ENCODE data around the gene CCDC92. TPM values are rescaled to one million over a fixed set of nuclear protein-coding genes. Genes with fewer than 3 reads are reported as not detected.

CCDC92 gene
- polyA plus RNA-seq, 2 of the 4 experiments (the other 2 are of a cell fraction): 27.2 to 27.5 TPM

DNA sequence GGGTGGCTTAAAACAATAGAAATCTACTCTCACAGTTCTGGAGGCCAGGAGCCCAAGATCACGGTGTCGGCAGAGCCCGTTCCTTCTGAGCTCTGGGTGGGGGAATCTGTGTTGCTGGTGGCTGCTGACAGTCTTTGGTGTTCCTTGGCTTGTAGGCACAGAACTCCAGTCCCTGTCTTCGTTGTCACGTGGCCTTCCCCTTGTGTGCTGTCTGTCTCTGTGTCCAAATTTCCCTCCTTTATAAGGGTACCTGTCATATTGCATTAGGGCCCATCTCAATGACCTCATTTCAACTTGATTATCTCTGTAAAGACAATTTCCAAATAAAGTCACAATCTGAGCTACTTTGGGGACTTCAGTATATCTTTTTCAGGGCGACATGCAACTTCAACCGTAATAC lies 81.6 kb downstream of the CCDC92 start:
- Histone ChIP-seq H3K4me1 (peaks cover 10% of the 10 kb centered on the region; the same call in 2 of the 3 replicates), H3K4me2 (no peak overlapping the region), H3K9me3 (no peaks in the 10 kb centered on the region), H3K27ac (no peak overlapping the region), H3K4me3 (no peak overlapping the region)
- no peak for TF ChIP-seq POLR2AphosphoS2 (conservative IDR thresholded peaks at IDR 0.05; ENCODE audit: low read length)
- TF ChIP-seq CEBPB (IDR thresholded peaks at IDR 0.05): no peak
- no peak for TF ChIP-seq CHD4 (IDR thresholded peaks at IDR 0.05; ENCODE audit: borderline replicate concordance)
- no peak for TF ChIP-seq EP300 (IDR thresholded peaks at IDR 0.05)
- TF ChIP-seq, protein P1, sequence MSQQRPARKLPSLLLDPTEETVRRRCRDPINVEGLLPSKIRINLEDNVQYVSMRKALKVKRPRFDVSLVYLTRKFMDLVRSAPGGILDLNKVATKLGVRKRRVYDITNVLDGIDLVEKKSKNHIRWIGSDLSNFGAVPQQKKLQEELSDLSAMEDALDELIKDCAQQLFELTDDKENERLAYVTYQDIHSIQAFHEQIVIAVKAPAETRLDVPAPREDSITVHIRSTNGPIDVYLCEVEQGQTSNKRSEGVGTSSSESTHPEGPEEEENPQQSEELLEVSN (IDR thresholded peaks at IDR 0.05; ENCODE audit: borderline replicate concordance, low read depth): no peak
- no peak for TF ChIP-seq EHF (CRISPR knock-in tag; IDR thresholded peaks at IDR 0.05)
- TF ChIP-seq, protein P2, sequence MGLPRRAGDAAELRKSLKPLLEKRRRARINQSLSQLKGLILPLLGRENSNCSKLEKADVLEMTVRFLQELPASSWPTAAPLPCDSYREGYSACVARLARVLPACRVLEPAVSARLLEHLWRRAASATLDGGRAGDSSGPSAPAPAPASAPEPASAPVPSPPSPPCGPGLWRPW (IDR thresholded peaks at IDR 0.05): no peak
- TF ChIP-seq HOXB5 (CRISPR knock-in tag; IDR thresholded peaks at IDR 0.05): no peak
- no peak for TF ChIP-seq TFCP2L1 (CRISPR knock-in tag; IDR thresholded peaks at IDR 0.05)
- TF ChIP-seq EHMT2 (IDR thresholded peaks at IDR 0.05; ENCODE audit: low read depth): no peak
- no peak for TF ChIP-seq HDAC2 (IDR thresholded peaks at IDR 0.05)
- TF ChIP-seq POLR2A (IDR thresholded peaks at IDR 0.05; ENCODE audit: low read length): no peak
- CTCF ChIA-PET: interaction anchor here (1.0 to 1.9 kb wide), 3 partner anchors 14 to 25 kb away, joined by 3 to 6 read pairs (median 4); no protein-coding TSS in a partner anchor
- FAIRE-seq (no peak), DNase-seq (ENCODE audit: low read depth in 1 of 2, low spot score in 1 of 2) (no peak), ATAC-seq (no peak)
- 94% methylated on average over 7 of the region's 7 CpGs for WGBS (ENCODE audit: missing lambda C conversion rate)
- POLR2A ChIA-PET: no interaction called here

DNA sequence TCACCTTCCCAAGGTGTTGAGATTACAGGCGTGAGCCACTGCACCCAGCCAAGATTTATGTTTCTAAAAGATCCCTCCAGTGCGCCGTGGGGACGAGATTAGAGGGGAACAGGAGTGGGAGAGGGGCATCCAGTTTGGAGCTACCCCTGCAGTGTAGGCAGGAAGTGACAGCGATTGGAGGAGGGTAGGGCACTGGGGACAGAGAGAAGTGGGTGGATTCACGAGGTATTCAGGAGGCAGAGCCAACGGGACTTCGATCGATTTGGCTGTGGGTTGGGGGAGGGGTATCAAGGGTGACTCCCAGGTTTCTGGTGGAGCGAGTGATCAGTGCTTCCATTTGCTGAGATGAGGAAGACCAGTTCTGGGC lies 82.1 kb downstream of the CCDC92 start:
- H3K9me3 ChIP-seq: no peaks in the 10 kb centered on the region
- no peak for ATAC-seq
- H3K4me3 ChIP-seq: no peak overlapping the region
- H3K27ac ChIP-seq: no peak overlapping the region
- peaks cover 10% of the 10 kb centered on the region; the same call in 2 of the 3 replicates for H3K4me1 ChIP-seq
- H3K4me2 ChIP-seq: no peak overlapping the region
- FAIRE-seq: no peak
- TF ChIP-seq CHD2 (IDR thresholded peaks at IDR 0.05; ENCODE audit: low read length, partially characterized antibody) (no peak), MAZ (IDR thresholded peaks at IDR 0.05; ENCODE audit: borderline replicate concordance, low read depth, low read length) (no peak), FOXS1 (CRISPR knock-in tag; IDR thresholded peaks at IDR 0.05) (no peak)
- TF ChIP-seq, protein P2 (IDR thresholded peaks at IDR 0.05): no peak
- no peak for DNase-seq (ENCODE audit: low read depth in 1 of 2, low spot score in 1 of 2)
- ChIA-PET POLR2A (no interaction called here), CTCF (interaction anchor here (1.4 to 1.9 kb wide), 3 partner anchors 8 to 15 kb away, joined by 4 to 6 read pairs (median 5); no protein-coding TSS in a partner anchor)
- WGBS (ENCODE audit: missing lambda C conversion rate): 71% methylated on average over 10 of the region's 10 CpGs

DNA sequence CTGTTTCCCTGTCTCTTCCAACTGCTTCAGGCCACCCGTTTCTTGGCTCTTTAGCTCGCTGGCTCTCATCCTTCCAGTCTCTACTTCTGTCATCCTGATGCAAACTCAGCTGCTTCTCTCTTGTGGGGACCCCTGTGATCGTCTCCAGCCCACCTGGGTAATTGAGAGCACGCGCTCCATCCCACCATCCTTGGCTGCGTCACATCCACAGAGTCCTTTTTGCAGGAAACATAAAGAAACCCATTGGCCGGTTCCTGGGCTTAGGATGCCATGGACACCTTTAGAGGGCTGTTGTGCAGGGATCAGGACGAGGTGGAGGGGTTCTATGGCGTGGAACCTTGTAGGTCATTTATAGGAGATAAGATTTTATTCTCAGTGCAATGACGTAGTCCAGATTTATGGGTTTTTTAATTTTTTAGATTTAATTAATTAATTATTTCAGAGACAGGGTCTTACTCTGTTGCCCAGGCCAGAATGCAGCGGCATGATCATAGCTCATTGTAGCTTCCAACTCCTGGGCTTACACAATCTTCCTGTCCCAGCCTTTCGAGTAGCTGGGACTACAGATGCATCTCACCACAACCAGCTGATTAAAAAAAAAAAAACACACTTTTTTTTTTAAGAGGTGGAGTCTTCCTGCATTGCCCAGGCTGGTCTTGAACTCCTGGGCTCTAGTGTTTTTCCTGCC lies 82.6 kb downstream of the CCDC92 start:
- WGBS (ENCODE audit: missing lambda C conversion rate): 59% methylated on average over 12 of the region's 12 CpGs
- FAIRE-seq (no peak), ATAC-seq (no peak), DNase-seq (ENCODE audit: low read depth in 1 of 2, low spot score in 1 of 2) (no peak)
- TF ChIP-seq CBX8 (IDR thresholded peaks at IDR 0.05): no peak
- TF ChIP-seq KDM1A (IDR thresholded peaks at IDR 0.05; ENCODE audit: low read depth): no peak
- no peak overlapping the region for H3K4me3 ChIP-seq
- CTCF ChIA-PET: interaction anchor here (1.2 to 1.7 kb wide), 3 partner anchors 9 to 15 kb away, joined by 3 to 5 read pairs (median 4); no protein-coding TSS in a partner anchor
- no peak overlapping the region for H3K4me2 ChIP-seq
- H3K9me3 ChIP-seq: no peaks in the 10 kb centered on the region
- H3K4me1 ChIP-seq: peaks cover 10% of the 10 kb centered on the region; the same call in 2 of the 3 replicates
- H3K27ac ChIP-seq: no peak overlapping the region
- POLR2A ChIA-PET: no interaction called here

DNA sequence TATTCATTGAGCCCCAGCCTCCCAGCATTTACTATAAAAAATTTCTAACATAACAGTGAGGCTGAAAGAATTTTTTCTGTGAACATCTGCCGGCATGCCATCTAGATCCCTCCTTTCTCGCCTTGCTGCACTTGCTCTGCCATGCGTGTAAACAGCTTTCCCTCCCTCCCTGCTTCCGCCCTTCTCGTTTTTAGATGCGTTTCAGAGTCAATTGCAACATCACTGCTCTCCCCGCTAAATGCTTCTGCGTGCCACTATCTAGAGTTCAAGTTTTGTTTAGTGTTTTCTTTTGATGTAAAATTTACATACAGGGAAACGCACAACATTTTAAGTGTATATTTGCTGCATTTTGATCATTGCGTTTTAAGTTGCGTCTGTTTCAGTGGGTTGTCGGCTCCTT lies 83.6 kb downstream of the CCDC92 start:
- Histone ChIP-seq H3K9me3 (peaks cover 7% of the 10 kb centered on the region), H3K27ac (no peak overlapping the region), H3K4me3 (no peak overlapping the region), H3K4me2 (no peak overlapping the region), H3K4me1 (peaks cover 10% of the 10 kb centered on the region; the same call in 2 of the 3 replicates)
- WGBS (ENCODE audit: missing lambda C conversion rate): 79% methylated on average over 12 of the region's 12 CpGs
- FAIRE-seq (no peak), DNase-seq (ENCODE audit: low read depth in 1 of 2, low spot score in 1 of 2) (no peak), ATAC-seq (no peak)
- TF ChIP-seq, protein P3, sequence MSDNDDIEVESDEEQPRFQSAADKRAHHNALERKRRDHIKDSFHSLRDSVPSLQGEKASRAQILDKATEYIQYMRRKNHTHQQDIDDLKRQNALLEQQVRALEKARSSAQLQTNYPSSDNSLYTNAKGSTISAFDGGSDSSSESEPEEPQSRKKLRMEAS (IDR thresholded peaks at IDR 0.05): no peak
- TF ChIP-seq RNF2 (IDR thresholded peaks at IDR 0.05; ENCODE audit: borderline replicate concordance, low read depth) (no peak), HOXA7 (CRISPR knock-in tag; IDR thresholded peaks at IDR 0.05) (no peak), CHD4 (IDR thresholded peaks at IDR 0.05; ENCODE audit: borderline replicate concordance) (no peak), EHF (CRISPR knock-in tag; IDR thresholded peaks at IDR 0.05) (no peak), HOXB5 (CRISPR knock-in tag; IDR thresholded peaks at IDR 0.05) (no peak), FOSB (CRISPR knock-in tag; IDR thresholded peaks at IDR 0.05) (no peak)
- TF ChIP-seq, protein P4, sequence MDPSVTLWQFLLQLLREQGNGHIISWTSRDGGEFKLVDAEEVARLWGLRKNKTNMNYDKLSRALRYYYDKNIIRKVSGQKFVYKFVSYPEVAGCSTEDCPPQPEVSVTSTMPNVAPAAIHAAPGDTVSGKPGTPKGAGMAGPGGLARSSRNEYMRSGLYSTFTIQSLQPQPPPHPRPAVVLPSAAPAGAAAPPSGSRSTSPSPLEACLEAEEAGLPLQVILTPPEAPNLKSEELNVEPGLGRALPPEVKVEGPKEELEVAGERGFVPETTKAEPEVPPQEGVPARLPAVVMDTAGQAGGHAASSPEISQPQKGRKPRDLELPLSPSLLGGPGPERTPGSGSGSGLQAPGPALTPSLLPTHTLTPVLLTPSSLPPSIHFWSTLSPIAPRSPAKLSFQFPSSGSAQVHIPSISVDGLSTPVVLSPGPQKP (IDR thresholded peaks at IDR 0.05; ENCODE audit: low read depth, low read length): no peak
- CTCF ChIA-PET: interaction anchor here (1.2 to 1.7 kb wide), 2 partner anchors 10 to 12 kb away, joined by 3 to 5 read pairs; no protein-coding TSS in a partner anchor
- POLR2A ChIA-PET: no interaction called here

Data from A549 (cell line).